Mesenchymal stem cell (in vitro differentiated cells and primary cell): ENCODE data around the gene CEBPG.

Experiments
- DNase-seq: peaks from one replicate; pipeline ENCODE4 v3.0.0-alpha.2; 2013
- H2AFZ ChIP-seq: one replicate; pipeline ENCODE4 v1.6.1; 2013; ENCODE audit warnings: low read depth, mild to moderate bottlenecking, control low read depth, inconsistent platforms, low read length, moderate library complexity
- H2AK5ac ChIP-seq: 2 replicates; pipeline ENCODE4 v1.6.1; 2013; ENCODE audit warnings: low read length, moderate library complexity, mild to moderate bottlenecking, inconsistent platforms; ENCODE audit not compliant: severe bottlenecking
- H2BK120ac ChIP-seq: one replicate; pipeline ENCODE4 v1.6.1; 2013; ENCODE audit warnings: low read depth, mild to moderate bottlenecking, inconsistent platforms, low read length, moderate library complexity
- H2BK12ac ChIP-seq, 2 experiments: one replicate each; pipeline ENCODE4 v1.6.1; 2013; ENCODE audit warnings: inconsistent platforms in 2 of 2, low read length in 2 of 2, mild to moderate bottlenecking in 2 of 2, moderate library complexity in 2 of 2, control low read depth in 1 of 2
- H2BK15ac ChIP-seq: one replicate; pipeline ENCODE4 v1.6.1; 2013; ENCODE audit warnings: mild to moderate bottlenecking, low read depth, inconsistent platforms; ENCODE audit not compliant: poor library complexity, severe bottlenecking
- H2BK5ac ChIP-seq: 2 replicates; pipeline ENCODE4 v1.6.1; 2013; ENCODE audit warnings: low read depth, mild to moderate bottlenecking, low read length, control low read depth, inconsistent platforms; ENCODE audit not compliant: poor library complexity, severe bottlenecking
- H3K14ac ChIP-seq, 2 experiments: one replicate each; pipeline ENCODE4 v1.6.1; 2013; ENCODE audit warnings: inconsistent platforms in 2 of 2, low read length in 2 of 2, control low read depth in 1 of 2, mild to moderate bottlenecking in 1 of 2, moderate library complexity in 1 of 2
- H3K18ac ChIP-seq, 2 experiments: one replicate each; pipeline ENCODE4 v1.6.1; 2013; ENCODE audit warnings: inconsistent platforms in 2 of 2, low read length in 2 of 2, control low read depth in 1 of 2, low read depth in 1 of 2, mild to moderate bottlenecking in 1 of 2
- H3K23ac ChIP-seq, 2 experiments: one replicate each; pipeline ENCODE4 v1.6.1; 2013; ENCODE audit warnings: inconsistent platforms in 2 of 2, low read length in 2 of 2, mild to moderate bottlenecking in 2 of 2, moderate library complexity in 2 of 2, control low read depth in 1 of 2
- H3K27ac ChIP-seq: 2 replicates; pipeline ENCODE4 v1.5.1; 2013; ENCODE audit warnings: mild to moderate bottlenecking, moderate library complexity, low read length, control low read depth, inconsistent platforms; ENCODE audit not compliant: poor library complexity, severe bottlenecking
- H3K27me3 ChIP-seq, 2 experiments: 2 replicates each; pipeline versions ENCODE4 v1.6.1 to v1.7.0; 2013; ENCODE audit warnings: low read length in 2 of 2, mild to moderate bottlenecking in 2 of 2, moderate library complexity in 2 of 2, control low read depth in 1 of 2, inconsistent platforms in 1 of 2; ENCODE audit not compliant: control insufficient read depth in 1 of 2, insufficient read depth in 1 of 2
- H3K36me3 ChIP-seq, 2 experiments: 2 replicates each; pipeline versions ENCODE4 v1.6.1 to v1.7.0; 2013; ENCODE audit warnings: low read length in 2 of 2, control low read depth in 1 of 2, inconsistent platforms in 1 of 2, low read depth in 1 of 2, mild to moderate bottlenecking in 1 of 2; ENCODE audit not compliant: insufficient read depth in 2 of 2, control insufficient read depth in 1 of 2
- H3K4ac ChIP-seq, 2 experiments: one replicate each; pipeline ENCODE4 v1.6.1; 2013; ENCODE audit warnings: inconsistent platforms in 2 of 2, low read length in 2 of 2, mild to moderate bottlenecking in 2 of 2, moderate library complexity in 2 of 2, control low read depth in 1 of 2, low read depth in 1 of 2
- H3K4me1 ChIP-seq: 2 replicates; pipeline ENCODE4 v1.6.1; 2013; ENCODE audit warnings: low read depth, low read length, control low read depth; ENCODE audit not compliant: control insufficient read depth, insufficient read depth
- H3K4me2 ChIP-seq: 2 replicates; pipeline ENCODE4 v1.6.1; 2013; ENCODE audit warnings: low read length, mild to moderate bottlenecking, inconsistent platforms; ENCODE audit not compliant: poor library complexity, severe bottlenecking
- H3K4me3 ChIP-seq, 2 experiments: 2 replicates each; pipeline versions ENCODE4 v1.5.1 to v1.7.0; 2013; ENCODE audit warnings: low read length in 2 of 2, mild to moderate bottlenecking in 2 of 2, control low read depth in 1 of 2, low read depth in 1 of 2; ENCODE audit not compliant: insufficient read depth in 1 of 2
- H3K79me1 ChIP-seq: replicated peaks from 2 replicates; pipeline ENCODE4 v1.6.1; 2013; ENCODE audit warnings: mild to moderate bottlenecking, control low read depth, low read length, inconsistent platforms; ENCODE audit not compliant: poor library complexity, severe bottlenecking
- H3K9ac ChIP-seq: 2 replicates; pipeline ENCODE4 v1.7.0; 2013; ENCODE audit warnings: mild to moderate bottlenecking, low read length, moderate library complexity
- H3K9me3 ChIP-seq: 2 replicates; pipeline ENCODE4 v1.7.0; 2013; ENCODE audit warnings: mild to moderate bottlenecking, low read length; ENCODE audit not compliant: control insufficient read depth
- H4K8ac ChIP-seq: one replicate; pipeline ENCODE4 v1.6.1; 2013; ENCODE audit warnings: inconsistent platforms, mild to moderate bottlenecking, low read length, moderate library complexity
- H4K91ac ChIP-seq: one replicate; pipeline ENCODE4 v1.6.1; 2013; ENCODE audit warnings: mild to moderate bottlenecking, low read length, inconsistent platforms
- WGBS: methylation state at CpG from one replicate; pipeline ENCODE4 v1.1.7; 2013; ENCODE audit warnings: mixed read lengths; 5-methylcytosine and 5-hydroxymethylcytosine counted together

CEBPG gene

GRCh38 chr19:33343301-33343700 lies 30.2 kb upstream of the CEBPG start:
- Histone ChIP-seq H3K9ac (no peak overlapping the region), H4K8ac (no peak overlapping the region), H3K27ac (no peak overlapping the region), H3K9me3 (no peaks in the 10 kb centered on the region), H3K18ac (no peak overlapping the region), H3K36me3 (no peaks in the 10 kb centered on the region), H3K23ac (no peak overlapping the region), H3K14ac (no peak overlapping the region), H2AK5ac (no peak overlapping the region), H3K4ac (no peak overlapping the region), H2BK5ac (no peak overlapping the region), H4K91ac (no peak overlapping the region), H3K4me1 (no peaks in the 10 kb centered on the region), H3K4me2 (no peak overlapping the region), H3K79me1 (no peaks in the 10 kb centered on the region), H2BK15ac (no peak overlapping the region), H3K4me3 (no peak overlapping the region), H3K27me3 (peaks cover 45% of the 10 kb centered on the region in 2 experiments), H2BK120ac (no peak overlapping the region), H2BK12ac (no peak overlapping the region), H2AFZ (no peak overlapping the region)
- no peak for DNase-seq
- 75% methylated on average over 2 of the region's 2 CpGs for WGBS

DNA sequence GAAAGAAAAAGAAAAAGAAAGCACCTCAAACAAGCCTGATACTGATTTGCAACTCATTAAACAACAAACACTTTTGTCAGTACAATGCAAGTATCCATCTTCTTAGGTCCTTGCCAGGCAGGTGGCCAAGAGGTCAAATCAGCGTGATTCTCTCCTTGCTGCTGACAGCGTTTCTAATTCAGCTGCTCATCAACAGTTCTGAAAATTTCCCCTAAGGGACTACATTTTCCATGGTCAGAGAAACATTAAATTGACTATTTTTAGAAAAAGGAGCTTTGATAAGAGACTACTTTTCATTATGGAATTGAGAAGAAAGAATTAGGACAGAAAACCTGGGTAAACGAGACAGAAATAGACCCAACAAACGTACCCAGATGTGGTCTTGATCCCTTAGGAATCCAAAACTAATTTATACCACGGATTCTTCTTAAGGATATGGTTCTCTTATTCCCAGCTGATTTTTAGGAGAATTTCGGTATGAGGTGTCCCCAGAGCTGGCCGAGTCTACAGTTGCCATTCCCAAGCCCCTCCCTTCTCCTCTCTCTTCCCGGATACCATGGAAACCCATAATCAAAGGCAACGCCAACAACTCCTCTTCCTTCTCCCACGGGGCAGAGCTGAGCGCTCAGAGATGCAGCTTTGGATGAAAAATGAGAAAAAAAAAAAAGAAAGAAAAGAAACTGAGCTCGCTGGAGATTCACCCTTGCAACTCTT lies 29.5 kb upstream of the CEBPG start:
- Histone ChIP-seq H3K9me3 (no peaks in the 10 kb centered on the region), H3K4me2 (no peak overlapping the region), H3K9ac (peak overlapping the region; percentile 61), H3K18ac (no peak overlapping the region), H3K4me1 (no peaks in the 10 kb centered on the region), H3K36me3 (no peaks in the 10 kb centered on the region), H2BK120ac (no peak overlapping the region), H3K23ac (no peak overlapping the region), H3K4me3 (peak overlapping the region in 1 of 2 experiments; percentile 53), H2AK5ac (no peak overlapping the region), H3K14ac (no peak overlapping the region), H2BK5ac (no peak overlapping the region), H4K8ac (no peak overlapping the region), H2AFZ (no peak overlapping the region), H3K27me3 (peaks cover 45 to 49% of the 10 kb centered on the region in 2 experiments), H3K79me1 (no peaks in the 10 kb centered on the region), H2BK12ac (no peak overlapping the region), H3K27ac (no peak overlapping the region), H4K91ac (no peak overlapping the region), H3K4ac (no peak overlapping the region), H2BK15ac (no peak overlapping the region)
- no peak for DNase-seq
- 30% methylated on average over 7 of the region's 12 CpGs for WGBS

DNA sequence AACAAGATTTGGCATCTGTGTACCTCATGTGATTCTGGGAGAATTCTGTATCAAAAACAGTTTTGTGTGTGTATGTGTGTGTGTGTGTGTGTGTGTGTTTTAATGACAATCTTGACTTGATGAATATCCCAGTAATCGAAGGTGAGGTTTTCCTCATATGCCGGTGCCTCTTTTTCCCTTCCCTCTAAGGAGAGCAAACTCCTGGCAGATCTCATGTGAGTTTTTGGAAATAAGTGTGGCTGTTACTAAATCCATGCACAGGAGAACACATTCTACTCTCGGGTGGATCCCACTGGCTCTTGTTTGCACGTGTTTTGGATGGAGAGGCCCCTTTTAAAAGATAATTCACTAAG lies 29.0 kb upstream of the CEBPG start:
- Histone ChIP-seq H2AFZ (no peak overlapping the region), H3K27me3 (peaks cover 45 to 49% of the 10 kb centered on the region in 2 experiments), H3K23ac (no peak overlapping the region), H4K91ac (no peak overlapping the region), H3K9me3 (no peaks in the 10 kb centered on the region), H3K14ac (no peak overlapping the region), H3K79me1 (no peaks in the 10 kb centered on the region), H3K9ac (peak overlapping the region; percentile 61), H3K4me3 (peak overlapping the region in 1 of 2 experiments; percentile 53), H2AK5ac (no peak overlapping the region), H2BK15ac (no peak overlapping the region), H3K4me2 (no peak overlapping the region), H3K27ac (no peak overlapping the region), H2BK120ac (no peak overlapping the region), H3K4me1 (no peaks in the 10 kb centered on the region), H2BK5ac (no peak overlapping the region), H3K36me3 (no peaks in the 10 kb centered on the region), H4K8ac (no peak overlapping the region), H2BK12ac (no peak overlapping the region), H3K18ac (no peak overlapping the region), H3K4ac (no peak overlapping the region)
- no peak for DNase-seq
- 62% methylated on average over 3 of the region's 4 CpGs for WGBS

GRCh38 chr19:33345163-33345562 lies 28.3 kb upstream of the CEBPG start:
- H3K4me2 ChIP-seq: no peak overlapping the region
- H3K14ac ChIP-seq: no peak overlapping the region
- no peak overlapping the region for H3K4ac ChIP-seq
- peaks cover 45 to 53% of the 10 kb centered on the region in 2 experiments for H3K27me3 ChIP-seq
- H2AFZ ChIP-seq: no peak overlapping the region
- H2BK5ac ChIP-seq: no peak overlapping the region
- no peaks in the 10 kb centered on the region for H3K4me1 ChIP-seq
- DNase-seq: no peak
- H2BK120ac ChIP-seq: no peak overlapping the region
- H3K79me1 ChIP-seq: no peaks in the 10 kb centered on the region
- H3K27ac ChIP-seq: no peak overlapping the region
- H3K4me3 ChIP-seq: no peak overlapping the region
- no peak overlapping the region for H2AK5ac ChIP-seq
- no peak overlapping the region for H2BK12ac ChIP-seq
- H3K18ac ChIP-seq: no peak overlapping the region
- no peaks in the 10 kb centered on the region for H3K9me3 ChIP-seq
- no peak overlapping the region for H4K8ac ChIP-seq
- H3K23ac ChIP-seq: no peak overlapping the region
- no peak overlapping the region for H4K91ac ChIP-seq
- no peak overlapping the region for H2BK15ac ChIP-seq
- 80% methylated on average over 1 of the region's 6 CpGs for WGBS
- no peaks in the 10 kb centered on the region for H3K36me3 ChIP-seq
- H3K9ac ChIP-seq: no peak overlapping the region
